ENCODE results near the gene ENKD1. TPM values are rescaled to one million over a fixed set of nuclear protein-coding genes. Genes with fewer than 3 reads are reported as not detected.
A peak's percentile ranks its signal among the peaks of the same experiment; 100 is the strongest.

ENKD1 gene
- total and polyA plus RNA-seq, 2 of the 13 experiments (the other 11 are each of a cell fraction or from before 2014, with no cell fraction given): 10.8 to 20.8 TPM

DNA sequence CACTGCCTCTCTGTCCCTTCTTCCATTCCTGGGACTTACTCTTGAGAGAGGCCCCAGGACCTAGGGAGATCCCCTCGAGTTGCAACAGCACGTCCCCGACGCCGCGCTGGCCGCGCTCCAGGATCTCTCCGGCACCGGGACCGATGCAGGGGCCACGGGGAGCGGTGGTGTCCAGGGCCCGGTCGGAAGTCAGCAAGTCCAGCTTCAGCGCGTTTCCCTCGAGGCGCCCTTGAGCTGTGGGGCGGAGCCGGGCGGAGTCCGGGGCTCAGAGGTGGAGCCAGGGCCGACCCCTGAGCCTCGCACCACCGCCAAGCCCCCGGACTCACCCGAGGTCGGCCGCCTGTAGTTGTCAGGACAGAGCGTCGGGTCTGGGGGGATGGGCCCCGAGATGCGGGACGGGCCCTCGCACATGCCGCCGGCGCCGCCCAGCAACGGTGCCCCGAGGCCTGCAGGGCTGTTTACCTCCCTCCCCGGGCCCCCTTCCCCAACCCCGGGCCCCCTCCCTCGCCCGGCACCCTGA, 458 bp downstream of the ENKD1 start (continued):
- TF ChIP-seq ZFYVE20 (CRISPR knock-in tag; IDR thresholded peaks at IDR 0.05; ENCODE audit: borderline replicate concordance, low read depth): no peak
- no peak for TF ChIP-seq HOXD1 (CRISPR knock-in tag; IDR thresholded peaks at IDR 0.05)
- TF ChIP-seq, protein P1, sequence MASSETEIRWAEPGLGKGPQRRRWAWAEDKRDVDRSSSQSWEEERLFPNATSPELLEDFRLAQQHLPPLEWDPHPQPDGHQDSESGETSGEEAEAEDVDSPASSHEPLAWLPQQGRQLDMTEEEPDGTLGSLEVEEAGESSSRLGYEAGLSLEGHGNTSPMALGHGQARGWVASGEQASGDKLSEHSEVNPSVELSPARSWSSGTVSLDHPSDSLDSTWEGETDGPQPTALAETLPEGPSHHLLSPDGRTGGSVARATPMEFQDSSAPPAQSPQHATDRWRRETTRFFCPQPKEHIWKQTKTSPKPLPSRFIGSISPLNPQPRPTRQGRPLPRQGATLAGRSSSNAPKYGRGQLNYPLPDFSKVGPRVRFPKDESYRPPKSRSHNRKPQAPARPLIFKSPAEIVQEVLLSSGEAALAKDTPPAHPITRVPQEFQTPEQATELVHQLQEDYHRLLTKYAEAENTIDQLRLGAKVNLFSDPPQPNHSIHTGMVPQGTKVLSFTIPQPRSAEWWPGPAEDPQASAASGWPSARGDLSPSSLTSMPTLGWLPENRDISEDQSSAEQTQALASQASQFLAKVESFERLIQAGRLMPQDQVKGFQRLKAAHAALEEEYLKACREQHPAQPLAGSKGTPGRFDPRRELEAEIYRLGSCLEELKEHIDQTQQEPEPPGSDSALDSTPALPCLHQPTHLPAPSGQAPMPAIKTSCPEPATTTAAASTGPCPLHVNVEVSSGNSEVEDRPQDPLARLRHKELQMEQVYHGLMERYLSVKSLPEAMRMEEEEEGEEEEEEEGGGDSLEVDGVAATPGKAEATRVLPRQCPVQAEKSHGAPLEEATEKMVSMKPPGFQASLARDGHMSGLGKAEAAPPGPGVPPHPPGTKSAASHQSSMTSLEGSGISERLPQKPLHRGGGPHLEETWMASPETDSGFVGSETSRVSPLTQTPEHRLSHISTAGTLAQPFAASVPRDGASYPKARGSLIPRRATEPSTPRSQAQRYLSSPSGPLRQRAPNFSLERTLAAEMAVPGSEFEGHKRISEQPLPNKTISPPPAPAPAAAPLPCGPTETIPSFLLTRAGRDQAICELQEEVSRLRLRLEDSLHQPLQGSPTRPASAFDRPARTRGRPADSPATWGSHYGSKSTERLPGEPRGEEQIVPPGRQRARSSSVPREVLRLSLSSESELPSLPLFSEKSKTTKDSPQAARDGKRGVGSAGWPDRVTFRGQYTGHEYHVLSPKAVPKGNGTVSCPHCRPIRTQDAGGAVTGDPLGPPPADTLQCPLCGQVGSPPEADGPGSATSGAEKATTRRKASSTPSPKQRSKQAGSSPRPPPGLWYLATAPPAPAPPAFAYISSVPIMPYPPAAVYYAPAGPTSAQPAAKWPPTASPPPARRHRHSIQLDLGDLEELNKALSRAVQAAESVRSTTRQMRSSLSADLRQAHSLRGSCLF (CRISPR knock-in tag; IDR thresholded peaks at IDR 0.05; ENCODE audit: borderline replicate concordance): no peak
- peak; percentile 24; the same call in 1 of the 2 replicates for TF ChIP-seq ZNF446 (CRISPR knock-in tag; IDR thresholded peaks at IDR 0.05)
- TF ChIP-seq TOPORS (CRISPR knock-in tag; IDR thresholded peaks at IDR 0.05): peak; percentile 33; the same call in 1 of the 2 replicates
- 0 out of 2 replicates have a peak, but pooled peaks have one; percentile 55 for TF ChIP-seq PRMT3 (CRISPR knock-in tag; IDR thresholded peaks at IDR 0.05; ENCODE audit: borderline replicate concordance, low read depth)
- TF ChIP-seq, protein P2, sequence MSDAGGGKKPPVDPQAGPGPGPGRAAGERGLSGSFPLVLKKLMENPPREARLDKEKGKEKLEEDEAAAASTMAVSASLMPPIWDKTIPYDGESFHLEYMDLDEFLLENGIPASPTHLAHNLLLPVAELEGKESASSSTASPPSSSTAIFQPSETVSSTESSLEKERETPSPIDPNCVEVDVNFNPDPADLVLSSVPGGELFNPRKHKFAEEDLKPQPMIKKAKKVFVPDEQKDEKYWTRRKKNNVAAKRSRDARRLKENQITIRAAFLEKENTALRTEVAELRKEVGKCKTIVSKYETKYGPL (CRISPR knock-in tag; IDR thresholded peaks at IDR 0.05): no peak
- TF ChIP-seq, protein P3, sequence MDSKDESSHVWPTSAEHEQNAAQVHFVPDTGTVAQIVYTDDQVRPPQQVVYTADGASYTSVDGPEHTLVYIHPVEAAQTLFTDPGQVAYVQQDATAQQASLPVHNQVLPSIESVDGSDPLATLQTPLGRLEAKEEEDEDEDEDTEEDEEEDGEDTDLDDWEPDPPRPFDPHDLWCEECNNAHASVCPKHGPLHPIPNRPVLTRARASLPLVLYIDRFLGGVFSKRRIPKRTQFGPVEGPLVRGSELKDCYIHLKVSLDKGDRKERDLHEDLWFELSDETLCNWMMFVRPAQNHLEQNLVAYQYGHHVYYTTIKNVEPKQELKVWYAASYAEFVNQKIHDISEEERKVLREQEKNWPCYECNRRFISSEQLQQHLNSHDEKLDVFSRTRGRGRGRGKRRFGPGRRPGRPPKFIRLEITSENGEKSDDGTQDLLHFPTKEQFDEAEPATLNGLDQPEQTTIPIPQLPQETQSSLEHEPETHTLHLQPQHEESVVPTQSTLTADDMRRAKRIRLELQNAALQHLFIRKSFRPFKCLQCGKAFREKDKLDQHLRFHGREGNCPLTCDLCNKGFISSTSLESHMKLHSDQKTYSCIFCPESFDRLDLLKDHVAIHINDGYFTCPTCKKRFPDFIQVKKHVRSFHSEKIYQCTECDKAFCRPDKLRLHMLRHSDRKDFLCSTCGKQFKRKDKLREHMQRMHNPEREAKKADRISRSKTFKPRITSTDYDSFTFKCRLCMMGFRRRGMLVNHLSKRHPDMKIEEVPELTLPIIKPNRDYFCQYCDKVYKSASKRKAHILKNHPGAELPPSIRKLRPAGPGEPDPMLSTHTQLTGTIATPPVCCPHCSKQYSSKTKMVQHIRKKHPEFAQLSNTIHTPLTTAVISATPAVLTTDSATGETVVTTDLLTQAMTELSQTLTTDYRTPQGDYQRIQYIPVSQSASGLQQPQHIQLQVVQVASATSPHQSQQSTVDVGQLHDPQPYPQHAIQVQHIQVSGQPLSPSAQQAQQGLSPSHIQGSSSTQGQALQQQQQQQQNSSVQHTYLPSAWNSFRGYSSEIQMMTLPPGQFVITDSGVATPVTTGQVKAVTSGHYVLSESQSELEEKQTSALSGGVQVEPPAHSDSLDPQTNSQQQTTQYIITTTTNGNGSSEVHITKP (CRISPR knock-in tag; IDR thresholded peaks at IDR 0.05; ENCODE audit: low read depth): no peak
- no peak for TF ChIP-seq ZFP37 (CRISPR knock-in tag; IDR thresholded peaks at IDR 0.05; ENCODE audit: borderline replicate concordance)
- TF ChIP-seq REL (CRISPR knock-in tag; conservative IDR thresholded peaks at IDR 0.05): no peak
- no peak for TF ChIP-seq CENPX (CRISPR knock-in tag; IDR thresholded peaks at IDR 0.05)
- TF ChIP-seq BRD4 (CRISPR knock-in tag; IDR thresholded peaks at IDR 0.05): no peak
- TF ChIP-seq XBP1 (CRISPR knock-in tag; IDR thresholded peaks at IDR 0.05): no peak
- TF ChIP-seq ZNF839 (CRISPR knock-in tag; IDR thresholded peaks at IDR 0.05; ENCODE audit: borderline replicate concordance): no peak
- TF ChIP-seq, protein P4, sequence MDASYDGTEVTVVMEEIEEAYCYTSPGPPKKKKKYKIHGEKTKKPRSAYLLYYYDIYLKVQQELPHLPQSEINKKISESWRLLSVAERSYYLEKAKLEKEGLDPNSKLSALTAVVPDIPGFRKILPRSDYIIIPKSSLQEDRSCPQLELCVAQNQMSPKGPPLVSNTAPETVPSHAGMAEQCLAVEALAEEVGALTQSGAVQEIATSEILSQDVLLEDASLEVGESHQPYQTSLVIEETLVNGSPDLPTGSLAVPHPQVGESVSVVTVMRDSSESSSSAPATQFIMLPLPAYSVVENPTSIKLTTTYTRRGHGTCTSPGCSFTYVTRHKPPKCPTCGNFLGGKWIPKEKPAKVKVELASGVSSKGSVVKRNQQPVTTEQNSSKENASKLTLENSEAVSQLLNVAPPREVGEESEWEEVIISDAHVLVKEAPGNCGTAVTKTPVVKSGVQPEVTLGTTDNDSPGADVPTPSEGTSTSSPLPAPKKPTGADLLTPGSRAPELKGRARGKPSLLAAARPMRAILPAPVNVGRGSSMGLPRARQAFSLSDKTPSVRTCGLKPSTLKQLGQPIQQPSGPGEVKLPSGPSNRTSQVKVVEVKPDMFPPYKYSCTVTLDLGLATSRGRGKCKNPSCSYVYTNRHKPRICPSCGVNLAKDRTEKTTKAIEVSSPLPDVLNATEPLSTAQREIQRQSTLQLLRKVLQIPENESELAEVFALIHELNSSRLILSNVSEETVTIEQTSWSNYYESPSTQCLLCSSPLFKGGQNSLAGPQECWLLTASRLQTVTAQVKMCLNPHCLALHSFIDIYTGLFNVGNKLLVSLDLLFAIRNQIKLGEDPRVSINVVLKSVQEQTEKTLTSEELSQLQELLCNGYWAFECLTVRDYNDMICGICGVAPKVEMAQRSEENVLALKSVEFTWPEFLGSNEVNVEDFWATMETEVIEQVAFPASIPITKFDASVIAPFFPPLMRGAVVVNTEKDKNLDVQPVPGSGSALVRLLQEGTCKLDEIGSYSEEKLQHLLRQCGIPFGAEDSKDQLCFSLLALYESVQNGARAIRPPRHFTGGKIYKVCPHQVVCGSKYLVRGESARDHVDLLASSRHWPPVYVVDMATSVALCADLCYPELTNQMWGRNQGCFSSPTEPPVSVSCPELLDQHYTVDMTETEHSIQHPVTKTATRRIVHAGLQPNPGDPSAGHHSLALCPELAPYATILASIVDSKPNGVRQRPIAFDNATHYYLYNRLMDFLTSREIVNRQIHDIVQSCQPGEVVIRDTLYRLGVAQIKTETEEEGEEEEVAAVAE (CRISPR knock-in tag; IDR thresholded peaks at IDR 0.05; ENCODE audit: borderline replicate concordance): no peak
- no peak for TF ChIP-seq ZSCAN29 (CRISPR knock-in tag; conservative IDR thresholded peaks at IDR 0.05)

Measured in HepG2 (cell line).